Measurements from ENCODE around the gene TTLL7. TPM values are rescaled to one million over a fixed set of nuclear protein-coding genes. Genes with fewer than 3 reads are reported as not detected.

The TTLL7 gene
- total and polyA plus RNA-seq, 12 donors = 0.06 to 7.6 (median 2.6) TPM

DNA sequence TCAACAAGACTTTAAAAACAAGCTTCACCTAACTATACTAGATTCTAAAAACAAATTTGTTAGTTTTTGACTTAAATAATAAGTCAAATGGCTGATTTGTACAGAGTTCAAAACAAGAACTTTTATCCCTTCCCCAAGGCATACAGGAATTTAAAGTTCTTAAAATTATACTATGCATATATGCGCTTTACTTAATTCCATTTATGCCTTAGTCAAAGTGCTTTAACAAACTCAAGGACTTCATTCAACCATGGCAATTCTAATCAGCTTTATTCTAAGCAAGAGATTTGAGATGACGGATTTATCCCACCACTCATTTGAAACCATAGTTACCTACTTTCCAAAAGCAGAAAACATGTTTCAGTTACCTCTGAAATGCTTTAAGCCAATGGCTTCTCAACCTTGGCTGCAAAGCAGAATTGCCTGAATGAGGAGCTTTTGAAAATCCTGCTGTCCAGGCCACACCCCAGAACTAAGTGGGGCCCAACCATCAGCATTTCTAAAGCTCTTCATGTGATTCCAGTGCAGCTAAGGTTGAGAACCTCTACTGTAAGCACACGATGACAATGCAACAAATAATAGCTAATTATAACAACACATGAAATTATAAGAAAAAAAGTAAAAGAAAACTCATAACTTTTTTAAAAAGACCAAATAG is 44.6 kb downstream of the TTLL7 start:
- H3K4me3 ChIP-seq = no peak overlapping the region
- no peaks in the 10 kb centered on the region for H3K36me3 ChIP-seq (replicated peaks in 1 of 2)
- no peaks in the 10 kb centered on the region for H3K4me1 ChIP-seq (replicated peaks in 1 of 2)
- H3K27me3 ChIP-seq = no peaks in the 10 kb centered on the region
- no peak for DNase-seq
- no peaks in the 10 kb centered on the region for H3K9me3 ChIP-seq (replicated peaks in 1 of 3)
- H3K27ac ChIP-seq = no peak overlapping the region
- 90 to 97% (median 95%) methylated on average over 3 of the region's 3 CpGs for WGBS, 4 donors
- intact Hi-C loops (cut with DNase I) = no loop called here
- TF ChIP-seq, protein P1, sequence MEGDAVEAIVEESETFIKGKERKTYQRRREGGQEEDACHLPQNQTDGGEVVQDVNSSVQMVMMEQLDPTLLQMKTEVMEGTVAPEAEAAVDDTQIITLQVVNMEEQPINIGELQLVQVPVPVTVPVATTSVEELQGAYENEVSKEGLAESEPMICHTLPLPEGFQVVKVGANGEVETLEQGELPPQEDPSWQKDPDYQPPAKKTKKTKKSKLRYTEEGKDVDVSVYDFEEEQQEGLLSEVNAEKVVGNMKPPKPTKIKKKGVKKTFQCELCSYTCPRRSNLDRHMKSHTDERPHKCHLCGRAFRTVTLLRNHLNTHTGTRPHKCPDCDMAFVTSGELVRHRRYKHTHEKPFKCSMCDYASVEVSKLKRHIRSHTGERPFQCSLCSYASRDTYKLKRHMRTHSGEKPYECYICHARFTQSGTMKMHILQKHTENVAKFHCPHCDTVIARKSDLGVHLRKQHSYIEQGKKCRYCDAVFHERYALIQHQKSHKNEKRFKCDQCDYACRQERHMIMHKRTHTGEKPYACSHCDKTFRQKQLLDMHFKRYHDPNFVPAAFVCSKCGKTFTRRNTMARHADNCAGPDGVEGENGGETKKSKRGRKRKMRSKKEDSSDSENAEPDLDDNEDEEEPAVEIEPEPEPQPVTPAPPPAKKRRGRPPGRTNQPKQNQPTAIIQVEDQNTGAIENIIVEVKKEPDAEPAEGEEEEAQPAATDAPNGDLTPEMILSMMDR (IDR thresholded peaks at IDR 0.05) = no peak
- no peak for TF ChIP-seq POLR2A (IDR thresholded peaks at IDR 0.05)

DNA sequence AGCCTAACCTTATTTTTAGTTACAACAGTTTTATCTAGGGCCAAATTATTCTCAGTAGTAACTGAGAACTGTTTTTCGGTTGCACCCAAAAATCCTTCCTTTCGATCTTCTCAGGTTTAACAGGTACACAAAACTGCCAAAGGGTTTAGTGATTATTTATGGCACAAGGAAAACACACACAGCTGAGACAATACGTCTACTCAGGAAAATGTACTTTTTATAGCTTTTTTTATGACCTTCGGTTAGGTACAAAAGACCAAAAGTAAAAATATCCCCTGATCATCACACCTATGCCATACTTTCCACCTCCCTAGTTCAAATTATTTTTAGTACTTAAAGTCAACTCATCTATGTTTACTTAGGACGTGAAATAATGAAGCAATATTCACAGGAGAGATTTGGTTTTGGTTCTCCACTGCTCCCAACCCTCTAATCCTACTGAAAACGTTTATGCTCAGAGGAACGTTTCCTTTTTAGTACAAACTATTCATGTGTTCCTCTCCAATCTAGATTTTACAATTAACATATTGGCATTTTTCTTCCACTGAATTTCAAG is 48.7 kb downstream of the TTLL7 start:
- TF ChIP-seq, protein P1 (IDR thresholded peaks at IDR 0.05) = no peak
- no peak for TF ChIP-seq POLR2A (IDR thresholded peaks at IDR 0.05)
- no peak for DNase-seq
- 65 to 72% (median 71%) methylated on average over 7 of the region's 7 CpGs for WGBS, 4 donors
- Histone ChIP-seq H3K27ac (no peak overlapping the region), H3K4me3 (no peak overlapping the region), H3K4me1 (replicated peaks in 1 of 2) (no peaks in the 10 kb centered on the region), H3K36me3 (replicated peaks in 1 of 2) (no peaks in the 10 kb centered on the region), H3K9me3 (replicated peaks in 1 of 3) (no peaks in the 10 kb centered on the region), H3K27me3 (no peaks in the 10 kb centered on the region)
- intact Hi-C loops (cut with DNase I) = no loop called here

DNA sequence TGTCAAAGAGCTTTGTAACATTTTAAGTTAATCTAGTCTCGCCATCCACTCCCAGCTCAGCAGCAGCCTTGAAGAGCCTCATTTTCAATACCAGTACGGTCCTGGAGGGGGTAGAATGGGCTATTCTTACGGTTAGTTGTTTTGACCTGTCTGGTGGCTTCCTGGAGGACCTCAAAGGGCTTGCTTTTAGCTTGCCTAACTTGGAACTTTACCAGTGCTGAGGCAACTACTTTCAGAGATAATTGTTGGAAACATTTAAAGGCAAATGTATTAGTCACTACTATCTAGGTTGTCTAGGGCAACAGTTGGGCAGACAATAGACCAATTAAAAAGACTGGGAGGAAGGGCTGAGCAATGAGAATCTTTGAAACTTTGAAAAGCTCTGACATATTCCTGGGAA is 56.0 kb downstream of the TTLL7 start:
- no peak overlapping the region for H3K4me3 ChIP-seq
- TF ChIP-seq POLR2A (IDR thresholded peaks at IDR 0.05) = no peak
- TF ChIP-seq, protein P1 (IDR thresholded peaks at IDR 0.05) = no peak
- intact Hi-C loops (cut with DNase I) = no loop called here
- no peaks in the 10 kb centered on the region for H3K27me3 ChIP-seq
- no peaks in the 10 kb centered on the region for H3K4me1 ChIP-seq (replicated peaks in 1 of 2)
- H3K9me3 ChIP-seq (replicated peaks in 1 of 3) = no peaks in the 10 kb centered on the region
- no peak overlapping the region for H3K27ac ChIP-seq
- DNase-seq = no peak
- 63 to 85% (median 71%) methylated on average over 3 of the region's 3 CpGs for WGBS, 4 donors
- no peaks in the 10 kb centered on the region for H3K36me3 ChIP-seq (replicated peaks in 1 of 2)

DNA sequence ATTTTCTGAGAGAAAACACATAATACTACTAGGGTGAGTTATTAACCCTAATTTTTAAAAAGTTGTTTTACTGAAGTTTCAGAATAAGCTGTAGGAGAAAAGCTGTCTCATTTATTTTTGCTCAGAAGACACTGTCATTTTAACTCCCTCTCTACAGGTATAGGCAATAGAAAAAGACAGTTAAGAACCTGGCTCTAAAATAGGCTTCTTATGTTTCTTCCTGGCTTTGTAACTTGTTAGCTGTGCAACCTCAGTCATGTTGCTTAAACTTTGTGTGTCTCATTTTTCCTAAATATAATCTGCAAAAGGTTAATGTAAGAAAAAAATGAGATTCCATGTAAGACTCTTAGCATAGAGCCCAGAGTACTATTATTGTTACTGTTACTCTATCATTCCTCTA is 64.4 kb downstream of the TTLL7 start:
- DNase-seq = no peak

DNA sequence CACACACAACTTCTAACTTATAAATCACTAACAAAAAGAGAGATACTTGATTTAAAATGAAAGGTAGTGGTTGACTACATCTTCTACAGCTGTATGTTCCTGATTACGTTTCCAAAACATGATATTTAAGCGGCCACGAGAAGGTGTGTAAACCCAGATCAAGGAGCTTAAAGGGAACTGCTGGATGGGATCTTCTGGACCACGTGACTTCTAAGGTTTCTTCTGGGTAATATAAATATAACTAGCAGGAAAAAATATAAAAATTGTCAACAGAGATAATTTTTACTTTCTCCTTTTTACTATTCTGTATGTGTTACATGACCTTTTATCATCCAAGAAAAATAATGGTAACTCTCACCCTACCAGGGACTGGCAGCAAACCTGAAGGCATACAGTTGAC is 66.2 kb downstream of the TTLL7 start:
- Histone ChIP-seq H3K4me1 (replicated peaks in 1 of 2) (no peaks in the 10 kb centered on the region), H3K36me3 (replicated peaks in 1 of 2) (no peaks in the 10 kb centered on the region), H3K4me3 (no peak overlapping the region), H3K27ac (no peak overlapping the region), H3K27me3 (no peaks in the 10 kb centered on the region), H3K9me3 (replicated peaks in 1 of 3) (no peaks in the 10 kb centered on the region)
- DNase-seq = no peak
- TF ChIP-seq, protein P1 (IDR thresholded peaks at IDR 0.05) = no peak
- TF ChIP-seq POLR2A (IDR thresholded peaks at IDR 0.05) = no peak
- WGBS, 4 donors = 80 to 86% (median 86%) methylated on average over 4 of the region's 4 CpGs
- intact Hi-C loops (cut with DNase I) = loop anchor here in 1 of 2 donors (10.0 kb wide), 1 partner anchor 192 kb away; no protein-coding TSS in a partner anchor

More for the DNA sequence above, 64.4 kb downstream of the TTLL7 start:
- H3K9me3 ChIP-seq (replicated peaks in 1 of 3) = no peaks in the 10 kb centered on the region
- no peaks in the 10 kb centered on the region for H3K36me3 ChIP-seq (replicated peaks in 1 of 2)
- intact Hi-C loops (cut with DNase I) = loop anchor here in 1 of 2 donors (10.0 kb wide), 1 partner anchor 190 kb away; no protein-coding TSS in a partner anchor
- TF ChIP-seq POLR2A (IDR thresholded peaks at IDR 0.05) = no peak
- H3K27me3 ChIP-seq = no peaks in the 10 kb centered on the region
- H3K27ac ChIP-seq = no peak overlapping the region
- no peak overlapping the region for H3K4me3 ChIP-seq
- no peaks in the 10 kb centered on the region for H3K4me1 ChIP-seq (replicated peaks in 1 of 2)
